ENCODE results near the gene ZC3H18.

Gene ZC3H18

GRCh38 chr16:88669980-88670379 is 99.8 kb downstream of the ZC3H18 start:
- no peak for TF ChIP-seq HDGF (IDR thresholded peaks at IDR 0.05; ENCODE audit: borderline replicate concordance)
- TF ChIP-seq PKNOX1 (IDR thresholded peaks at IDR 0.05), result no peak
- TF ChIP-seq TARDBP (IDR thresholded peaks at IDR 0.05), result no peak
- TF ChIP-seq LEF1 (IDR thresholded peaks at IDR 0.05; ENCODE audit: borderline replicate concordance), result no peak
- TF ChIP-seq FOXA1 (IDR thresholded peaks at IDR 0.05), result no peak
- TF ChIP-seq FOXM1 (IDR thresholded peaks at IDR 0.05; ENCODE audit: borderline replicate concordance), result no peak
- TF ChIP-seq FOXK2 (IDR thresholded peaks at IDR 0.05), result no peak
- TF ChIP-seq BHLHE40 (IDR thresholded peaks at IDR 0.05; ENCODE audit: borderline replicate concordance), result no peak
- no peak for TF ChIP-seq L3MBTL2 (conservative IDR thresholded peaks at IDR 0.05)
- no peak for TF ChIP-seq SP1 (IDR thresholded peaks at IDR 0.05)
- no peak for TF ChIP-seq SUZ12 (IDR thresholded peaks at IDR 0.05)
- no peak for TF ChIP-seq NFRKB (IDR thresholded peaks at IDR 0.05)
- TF ChIP-seq ELF4 (IDR thresholded peaks at IDR 0.05), result no peak
- TF ChIP-seq CTBP1 (IDR thresholded peaks at IDR 0.05; ENCODE audit: borderline replicate concordance), result no peak
- TF ChIP-seq ZNF384 (IDR thresholded peaks at IDR 0.05), result no peak
- TF ChIP-seq ARNT (IDR thresholded peaks at IDR 0.05), result no peak
- POLR2A ChIA-PET, result no interaction called here
- no peak for DNase-seq (ENCODE audit: extremely low spot score)
- CTCF ChIA-PET, result no interaction called here

DNA sequence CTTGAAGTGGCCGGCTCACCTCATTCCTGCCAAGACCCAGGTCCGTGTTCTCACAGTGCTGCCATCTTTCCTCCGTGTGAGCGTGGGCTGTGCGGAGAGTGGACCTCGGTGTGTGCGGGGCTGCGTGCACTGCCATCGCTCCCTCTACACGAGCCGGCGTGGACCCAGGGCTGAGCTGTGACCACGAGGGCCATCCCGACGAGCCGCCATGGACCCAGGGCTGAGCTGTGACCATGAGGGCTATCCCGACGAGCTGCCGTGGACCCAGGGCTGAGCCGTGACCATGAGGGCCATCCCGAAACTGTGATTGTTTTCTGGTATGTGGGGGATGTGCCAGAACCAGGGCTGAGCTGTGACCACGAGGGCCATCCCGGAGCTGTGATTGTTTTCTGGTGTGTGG is 101.6 kb downstream of the ZC3H18 start:
- ChIA-PET CTCF (no interaction called here), POLR2A (interaction anchor here (1.1 to 2.6 kb wide), 2 partner anchors 8 to 9 kb away, joined by 3 to 15 read pairs; partner anchors contain the start of gene MVD)
- TF ChIP-seq FOXK2 (IDR thresholded peaks at IDR 0.05), result no peak
- TF ChIP-seq ZNF384 (IDR thresholded peaks at IDR 0.05), result no peak
- TF ChIP-seq L3MBTL2 (conservative IDR thresholded peaks at IDR 0.05), result no peak
- TF ChIP-seq LEF1 (IDR thresholded peaks at IDR 0.05; ENCODE audit: borderline replicate concordance), result no peak
- no peak for TF ChIP-seq TARDBP (IDR thresholded peaks at IDR 0.05)
- TF ChIP-seq PKNOX1 (IDR thresholded peaks at IDR 0.05), result no peak
- no peak for TF ChIP-seq SUZ12 (IDR thresholded peaks at IDR 0.05)
- no peak for TF ChIP-seq BHLHE40 (IDR thresholded peaks at IDR 0.05; ENCODE audit: borderline replicate concordance)
- no peak for TF ChIP-seq NFRKB (IDR thresholded peaks at IDR 0.05)
- no peak for TF ChIP-seq ELF4 (IDR thresholded peaks at IDR 0.05)
- no peak for TF ChIP-seq FOXA1 (IDR thresholded peaks at IDR 0.05)
- TF ChIP-seq ARNT (IDR thresholded peaks at IDR 0.05), result no peak
- no peak for TF ChIP-seq CTBP1 (IDR thresholded peaks at IDR 0.05; ENCODE audit: borderline replicate concordance)
- no peak for TF ChIP-seq HDGF (IDR thresholded peaks at IDR 0.05; ENCODE audit: borderline replicate concordance)
- TF ChIP-seq FOXM1 (IDR thresholded peaks at IDR 0.05; ENCODE audit: borderline replicate concordance), result no peak
- no peak for TF ChIP-seq SP1 (IDR thresholded peaks at IDR 0.05)
- DNase-seq (ENCODE audit: extremely low spot score), result no peak

DNA sequence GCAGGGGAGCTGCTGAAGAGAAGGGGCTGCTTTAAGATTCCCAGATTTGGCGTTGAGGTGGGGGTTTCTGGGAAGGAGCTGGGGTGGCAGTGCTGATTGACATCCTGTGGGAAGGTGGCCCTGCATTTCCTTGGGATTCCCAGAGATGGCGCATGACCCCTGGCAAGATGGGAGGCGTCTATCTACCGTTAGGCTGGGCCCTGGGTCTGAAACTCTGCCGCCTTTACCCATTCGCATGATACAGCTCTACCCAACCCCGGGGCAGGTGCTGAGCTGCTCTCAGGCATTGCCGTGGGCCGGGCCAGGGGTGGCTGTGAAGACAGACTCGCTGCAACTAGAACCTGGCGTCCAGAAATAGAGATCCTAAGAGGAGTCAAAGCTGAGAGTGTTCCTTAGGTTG is 102.6 kb downstream of the ZC3H18 start:
- POLR2A ChIA-PET, result interaction anchor here (2.6 kb wide), 1 partner anchor 9 kb away, joined by 15 read pairs; the partner anchor contains the start of gene MVD
- no peak for TF ChIP-seq LEF1 (IDR thresholded peaks at IDR 0.05; ENCODE audit: borderline replicate concordance)
- TF ChIP-seq PKNOX1 (IDR thresholded peaks at IDR 0.05), result peak; percentile 80

DNA sequence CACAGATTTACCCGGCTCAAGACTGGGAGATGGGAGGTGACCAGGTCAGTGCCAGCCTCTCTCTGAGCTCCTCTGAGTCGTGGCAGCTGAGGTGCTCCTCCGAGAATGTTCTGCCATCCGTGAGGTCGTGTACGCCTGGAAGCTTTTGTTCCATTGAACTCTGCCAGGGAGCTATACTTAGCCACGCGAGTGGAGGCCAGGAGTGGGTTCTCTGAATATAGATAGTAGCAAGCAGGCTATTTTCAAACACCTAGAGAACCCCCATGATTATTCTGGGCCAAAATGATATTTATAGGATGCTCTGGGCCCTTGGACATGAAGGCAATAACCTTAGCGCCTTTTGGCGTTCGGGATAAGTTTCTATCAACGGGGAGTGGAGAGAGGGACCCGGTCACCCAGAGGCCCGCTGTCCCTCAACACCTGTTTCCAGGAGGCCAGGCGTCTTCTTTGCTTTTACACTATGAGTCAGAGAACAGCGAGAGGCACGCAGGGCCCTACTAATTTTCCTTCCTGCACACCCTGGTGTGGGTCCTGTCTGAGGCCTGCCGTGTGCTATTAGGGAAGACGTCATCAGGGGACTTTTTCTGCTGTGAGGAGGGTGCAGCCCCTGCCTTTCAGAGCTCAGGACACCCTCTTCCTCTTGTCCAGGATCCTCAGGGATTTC is 103.6 kb downstream of the ZC3H18 start:
- ChIA-PET POLR2A (interaction anchor here (2.6 kb wide), 1 partner anchor 10 kb away, joined by 15 read pairs; the partner anchor contains the start of gene MVD), CTCF (interaction anchor here (1.1 kb wide), 2 partner anchors 12 to 25 kb away, joined by 3 read pairs; no protein-coding TSS in a partner anchor)
- DNase-seq (ENCODE audit: extremely low spot score), result no peak

More for the DNA sequence above, 102.6 kb downstream of the ZC3H18 start:
- CTCF ChIA-PET, result interaction anchor here (1.1 kb wide), 2 partner anchors 13 to 26 kb away, joined by 3 read pairs; no protein-coding TSS in a partner anchor
- peak; percentile 56 for DNase-seq (ENCODE audit: extremely low spot score)

More for the DNA sequence above, 103.6 kb downstream of the ZC3H18 start:
- no peak for TF ChIP-seq FOXM1 (IDR thresholded peaks at IDR 0.05; ENCODE audit: borderline replicate concordance)
- TF ChIP-seq ZNF384 (IDR thresholded peaks at IDR 0.05), result no peak
- TF ChIP-seq ELF4 (IDR thresholded peaks at IDR 0.05), result no peak
- no peak for TF ChIP-seq PKNOX1 (IDR thresholded peaks at IDR 0.05)
- TF ChIP-seq LEF1 (IDR thresholded peaks at IDR 0.05; ENCODE audit: borderline replicate concordance), result no peak
- no peak for TF ChIP-seq HDGF (IDR thresholded peaks at IDR 0.05; ENCODE audit: borderline replicate concordance)
- no peak for TF ChIP-seq FOXA1 (IDR thresholded peaks at IDR 0.05)
- TF ChIP-seq NFRKB (IDR thresholded peaks at IDR 0.05), result no peak
- TF ChIP-seq FOXK2 (IDR thresholded peaks at IDR 0.05), result no peak
- TF ChIP-seq ARNT (IDR thresholded peaks at IDR 0.05), result no peak
- TF ChIP-seq L3MBTL2 (conservative IDR thresholded peaks at IDR 0.05), result no peak
- no peak for TF ChIP-seq SUZ12 (IDR thresholded peaks at IDR 0.05)
- no peak for TF ChIP-seq BHLHE40 (IDR thresholded peaks at IDR 0.05; ENCODE audit: borderline replicate concordance)
- TF ChIP-seq TARDBP (IDR thresholded peaks at IDR 0.05), result no peak
- TF ChIP-seq SP1 (IDR thresholded peaks at IDR 0.05), result no peak
- no peak for TF ChIP-seq CTBP1 (IDR thresholded peaks at IDR 0.05; ENCODE audit: borderline replicate concordance)

Measured in HEK293T (cell line).